Kidney epithelial cell (primary cell): ENCODE results near the gene SMAD4. TPM values are rescaled to one million over a fixed set of nuclear protein-coding genes. Genes with fewer than 3 reads are reported as not detected.

Source experiments
- DNase-seq: peaks from one replicate; pipeline ENCODE4 v3.0.0-alpha.2; 2010; ENCODE audit warnings: low read depth
- H3K27me3 ChIP-seq: 2 replicates; pipeline ENCODE4 v1.6.0; 2011; ENCODE audit warnings: low read length; ENCODE audit not compliant: control insufficient read depth, insufficient read depth
- H3K36me3 ChIP-seq: 2 replicates; pipeline ENCODE4 v1.5.1; 2011; ENCODE audit warnings: low read length; ENCODE audit not compliant: control insufficient read depth, insufficient read depth
- H3K4me3 ChIP-seq: 2 replicates; pipeline ENCODE4 v1.5.1; 2011; ENCODE audit warnings: low read depth, mild to moderate bottlenecking, control low read depth, low read length
- CTCF ChIP-seq: IDR thresholded peaks from 2 replicates; pipeline ENCODE4 v1.5.1; 2011; ENCODE audit warnings: mild to moderate bottlenecking, moderate library complexity, low read length, control low read depth, inconsistent platforms; ENCODE audit not compliant: insufficient read depth, poor library complexity, severe bottlenecking
- total RNA-seq: library from RNA; depleted of rRNA; stranded (reverse); fragments of >200 nt; gene quantifications from 2 replicates; pipeline ENCODE4 v1.2.3, GENCODE V29; 2015

Gene SMAD4
- total RNA-seq, 1 donor from 2014 or later = 130 TPM

GRCh38 chr18:51006948-51007789 is 22.8 kb upstream of the SMAD4 start:
- Histone ChIP-seq H3K4me3 (no peak overlapping the region), H3K27me3 (no peaks in the 10 kb centered on the region), H3K36me3 (no peaks in the 10 kb centered on the region)
- TF ChIP-seq CTCF = no peak
- DNase-seq = no peak

- no peak for DNase-seq
- H3K36me3 ChIP-seq = no peaks in the 10 kb centered on the region
- no peak overlapping the region for H3K4me3 ChIP-seq
- TF ChIP-seq CTCF = no peak
- no peaks in the 10 kb centered on the region for H3K27me3 ChIP-seq
Observed at GRCh38 chr18:51007790-51008139, 22.2 kb upstream of the SMAD4 start.

- Histone ChIP-seq H3K36me3 (no peaks in the 10 kb centered on the region), H3K4me3 (no peak overlapping the region), H3K27me3 (no peaks in the 10 kb centered on the region)
- no peak for TF ChIP-seq CTCF
- DNase-seq = no peak
Observed at GRCh38 chr18:51009072-51009471, 20.9 kb upstream of the SMAD4 start.

- no peak for TF ChIP-seq CTCF
- Histone ChIP-seq H3K27me3 (no peaks in the 10 kb centered on the region), H3K36me3 (no peaks in the 10 kb centered on the region), H3K4me3 (no peak overlapping the region)
- DNase-seq = no peak
Observed at GRCh38 chr18:51010218-51010617, 19.8 kb upstream of the SMAD4 start.

GRCh38 chr18:51011709-51012108 is 18.3 kb upstream of the SMAD4 start:
- Histone ChIP-seq H3K4me3 (no peak overlapping the region), H3K36me3 (no peaks in the 10 kb centered on the region), H3K27me3 (no peaks in the 10 kb centered on the region)
- no peak for TF ChIP-seq CTCF
- DNase-seq = no peak

GRCh38 chr18:51012441-51012840 is 17.6 kb upstream of the SMAD4 start:
- DNase-seq = no peak
- H3K36me3 ChIP-seq = no peaks in the 10 kb centered on the region
- TF ChIP-seq CTCF = no peak
- no peak overlapping the region for H3K4me3 ChIP-seq
- H3K27me3 ChIP-seq = no peaks in the 10 kb centered on the region
